Measurements from ENCODE around the gene DST. TPM values are rescaled to one million over a fixed set of nuclear protein-coding genes. Genes with fewer than 3 reads are reported as not detected.

The DST gene
- total and polyA plus RNA-seq, 2 donors (not counting 1 experiment from before 2014, with no cell fraction given), result 1.5 to 1.9 TPM

GRCh38 chr6:56521454-56521853, 121.2 kb downstream of the DST start:
- H3K4me2 ChIP-seq (replicated peaks; ENCODE audit: low read depth, low read length, poor library complexity, severe bottlenecking), result no peak overlapping the region
- H3K4me1 ChIP-seq (ENCODE audit: control insufficient read depth in 2 of 2, insufficient read depth in 2 of 2, low read length in 2 of 2), result no peaks in the 10 kb centered on the region
- H3K27ac ChIP-seq (ENCODE audit: low read length in 2 of 2), result no peak overlapping the region
- ChIA-PET CTCF (no interaction called here), POLR2A (no interaction called here)
- H3K36me3 ChIP-seq (replicated peaks in 1 of 2; ENCODE audit: control extremely low read depth in 1 of 2, control insufficient read depth in 1 of 2, extremely low read depth in 1 of 2, insufficient read depth in 2 of 2, low read length in 1 of 2), result no peaks in the 10 kb centered on the region
- no CpG with 5 or more reads among the region's 2 CpGs for WGBS (ENCODE audit: insufficient coverage)
- no peak for ATAC-seq (ENCODE audit: low read depth)
- no peak overlapping the region for H2AFZ ChIP-seq (ENCODE audit: insufficient read depth, low read depth, low read length, poor library complexity, severe bottlenecking)
- H3K9ac ChIP-seq (ENCODE audit: low read length), result no peak overlapping the region
- H3K27me3 ChIP-seq (replicated peaks in 1 of 4; ENCODE audit: control extremely low read depth in 1 of 4, control insufficient read depth in 3 of 4, insufficient read depth in 4 of 4, low read length in 3 of 4), result no peaks in the 10 kb centered on the region
- peaks cover 5% of the 10 kb centered on the region for H3K9me3 Mint-ChIP-seq (ENCODE audit: insufficient read depth)
- no peaks in the 10 kb centered on the region for H3K79me2 ChIP-seq (ENCODE audit: control insufficient read depth, insufficient read depth, low read length)
- intact Hi-C loops (cut with micrococcal nuclease), result no loop called here
- H3K4me3 Mint-ChIP-seq, result no peak overlapping the region
- no peaks in the 10 kb centered on the region for H3K27me3 Mint-ChIP-seq
- H4K20me1 ChIP-seq (ENCODE audit: control insufficient read depth, insufficient read depth, low read length, poor library complexity, severe bottlenecking), result no peaks in the 10 kb centered on the region
- no peak overlapping the region for H3K4me3 ChIP-seq (ENCODE audit: control extremely low read depth in 1 of 5, extremely low read depth in 1 of 5, insufficient read depth in 1 of 5, low read depth in 2 of 5, low read length in 4 of 5)
- no peak overlapping the region for H3K27ac Mint-ChIP-seq
- no peak for TF ChIP-seq CTCF (IDR thresholded peaks at IDR 0.05)
- TF ChIP-seq EZH2 (IDR thresholded peaks at IDR 0.05; ENCODE audit: borderline replicate concordance, insufficient read depth, low read depth, low read length, poor library complexity, severe bottlenecking), result no peak
- no peaks in the 10 kb centered on the region for H3K9me3 ChIP-seq (ENCODE audit: control extremely low read depth in 1 of 3, control insufficient read depth in 2 of 3, insufficient read depth in 1 of 3, low read length in 2 of 3)
- DNase-seq, result no peak
- no peaks in the 10 kb centered on the region for H3K4me1 Mint-ChIP-seq

- Histone ChIP-seq H3K4me3 (ENCODE audit: control extremely low read depth in 1 of 5, extremely low read depth in 1 of 5, insufficient read depth in 1 of 5, low read depth in 2 of 5, low read length in 4 of 5) (no peak overlapping the region), H3K27ac (ENCODE audit: low read length in 2 of 2) (no peak overlapping the region), H2AFZ (ENCODE audit: insufficient read depth, low read depth, low read length, poor library complexity, severe bottlenecking) (no peak overlapping the region), H3K4me2 (replicated peaks; ENCODE audit: low read depth, low read length, poor library complexity, severe bottlenecking) (no peak overlapping the region), H3K9ac (ENCODE audit: low read length) (no peak overlapping the region), H3K79me2 (ENCODE audit: control insufficient read depth, insufficient read depth, low read length) (no peaks in the 10 kb centered on the region), H3K36me3 (replicated peaks in 1 of 2; ENCODE audit: control extremely low read depth in 1 of 2, control insufficient read depth in 1 of 2, extremely low read depth in 1 of 2, insufficient read depth in 2 of 2, low read length in 1 of 2) (no peaks in the 10 kb centered on the region), H3K9me3 (ENCODE audit: control extremely low read depth in 1 of 3, control insufficient read depth in 2 of 3, insufficient read depth in 1 of 3, low read length in 2 of 3) (no peaks in the 10 kb centered on the region), H4K20me1 (ENCODE audit: control insufficient read depth, insufficient read depth, low read length, poor library complexity, severe bottlenecking) (no peaks in the 10 kb centered on the region), H3K4me1 (ENCODE audit: control insufficient read depth in 2 of 2, insufficient read depth in 2 of 2, low read length in 2 of 2) (no peaks in the 10 kb centered on the region), H3K27me3 (replicated peaks in 1 of 4; ENCODE audit: control extremely low read depth in 1 of 4, control insufficient read depth in 3 of 4, insufficient read depth in 4 of 4, low read length in 3 of 4) (no peaks in the 10 kb centered on the region)
- TF ChIP-seq CTCF (IDR thresholded peaks at IDR 0.05) (no peak), EZH2 (IDR thresholded peaks at IDR 0.05; ENCODE audit: borderline replicate concordance, insufficient read depth, low read depth, low read length, poor library complexity, severe bottlenecking) (no peak)
- DNase-seq, result no peak
- POLR2A ChIA-PET, result no interaction called here
- H3K4me1 Mint-ChIP-seq, result no peaks in the 10 kb centered on the region
- peaks cover 5% of the 10 kb centered on the region for H3K9me3 Mint-ChIP-seq (ENCODE audit: insufficient read depth)
- no peaks in the 10 kb centered on the region for H3K27me3 Mint-ChIP-seq
- intact Hi-C loops (cut with micrococcal nuclease), result no loop called here
- ATAC-seq (ENCODE audit: low read depth), result no peak
- WGBS (ENCODE audit: insufficient coverage), result 100% methylated on average over 1 of the region's 1 CpG
- no peak overlapping the region for H3K4me3 Mint-ChIP-seq
- CTCF ChIA-PET, result no interaction called here
- no peak overlapping the region for H3K27ac Mint-ChIP-seq
Observed at GRCh38 chr6:56520218-56520617, 122.5 kb downstream of the DST start.

All from B cell (primary cell).